Adipocyte (in vitro differentiated cells): ENCODE data around the gene DUSP15.

ENCODE experiments used
- DNase-seq: peaks from one replicate; pipeline ENCODE4 v3.0.0-alpha.2; 2015; ENCODE audit warnings: low read depth
- H3K27me3 ChIP-seq: replicated peaks from 2 replicates; pipeline ENCODE4 v1.7.0; 2013; ENCODE audit warnings: mild to moderate bottlenecking, low read length, moderate library complexity; ENCODE audit not compliant: control insufficient read depth, insufficient read depth
- H3K36me3 ChIP-seq: 2 replicates; pipeline ENCODE4 v1.7.0; 2013; ENCODE audit warnings: low read length, mild to moderate bottlenecking, moderate library complexity; ENCODE audit not compliant: control insufficient read depth, insufficient read depth, severe bottlenecking
- H3K4me1 ChIP-seq: 2 replicates; pipeline ENCODE4 v1.7.0; 2013; ENCODE audit warnings: mild to moderate bottlenecking, low read length, moderate library complexity; ENCODE audit not compliant: control insufficient read depth, insufficient read depth
- H3K4me3 ChIP-seq: 2 replicates; pipeline ENCODE4 v1.7.0; 2013; ENCODE audit warnings: mild to moderate bottlenecking, low read length, moderate library complexity
- H3K9ac ChIP-seq: 2 replicates; pipeline ENCODE4 v1.7.0; 2013; ENCODE audit warnings: mild to moderate bottlenecking, low read length, moderate library complexity
- H3K9me3 ChIP-seq: 2 replicates; pipeline ENCODE4 v1.7.0; 2013; ENCODE audit warnings: mild to moderate bottlenecking, low read length, moderate library complexity; ENCODE audit not compliant: control insufficient read depth

Gene DUSP15

DNA sequence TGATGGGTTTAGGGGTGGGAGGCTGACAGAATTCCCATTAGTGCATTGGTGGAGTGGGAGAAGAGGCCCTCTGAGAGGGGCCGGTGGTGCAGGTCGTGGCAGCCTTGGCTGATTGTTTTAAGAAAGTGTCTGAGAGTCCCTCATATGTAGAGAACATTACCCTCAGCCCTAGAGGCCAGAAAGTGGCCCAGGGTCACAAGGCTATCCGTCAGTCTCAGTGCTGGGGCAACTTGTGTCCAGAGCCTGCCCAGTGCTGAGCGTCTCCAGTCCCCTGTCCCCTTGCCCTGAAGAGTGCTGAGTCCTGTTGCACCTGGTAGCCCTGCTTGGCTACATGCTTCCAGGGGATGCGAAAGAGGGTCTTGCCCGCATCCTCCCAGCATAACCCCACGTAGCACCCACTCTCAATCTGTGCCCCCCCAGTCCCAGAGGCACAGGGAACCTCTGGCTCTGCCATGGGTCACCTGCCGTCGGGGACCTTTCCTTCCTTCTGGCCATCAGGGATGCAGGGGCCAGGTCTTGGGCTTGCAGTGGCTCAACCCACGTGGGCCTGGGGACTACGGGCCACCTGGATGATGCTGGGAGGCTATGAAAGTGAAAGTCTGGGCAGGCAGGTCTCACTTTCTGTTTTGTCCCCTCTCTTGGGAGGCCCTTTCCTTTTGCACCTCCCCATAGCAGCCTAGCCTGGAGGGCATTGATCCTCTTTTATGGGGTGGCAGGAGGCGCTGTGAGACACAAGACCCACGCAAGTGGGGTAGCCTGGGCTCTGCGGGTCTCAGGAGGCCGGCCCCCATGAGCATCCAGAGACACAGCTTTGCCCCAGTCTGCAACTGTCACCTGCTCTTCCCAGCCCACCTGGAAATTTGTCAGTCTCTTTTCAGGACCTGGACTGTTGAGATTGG, 12.2 kb downstream of the DUSP15 start:
- H3K4me1 ChIP-seq: peaks cover 3% of the 10 kb centered on the region
- H3K9me3 ChIP-seq: no peaks in the 10 kb centered on the region
- peaks cover 77% of the 10 kb centered on the region for H3K27me3 ChIP-seq
- H3K36me3 ChIP-seq: no peaks in the 10 kb centered on the region
- H3K9ac ChIP-seq: no peak overlapping the region
- no peak overlapping the region for H3K4me3 ChIP-seq
- no peak for DNase-seq

DNA sequence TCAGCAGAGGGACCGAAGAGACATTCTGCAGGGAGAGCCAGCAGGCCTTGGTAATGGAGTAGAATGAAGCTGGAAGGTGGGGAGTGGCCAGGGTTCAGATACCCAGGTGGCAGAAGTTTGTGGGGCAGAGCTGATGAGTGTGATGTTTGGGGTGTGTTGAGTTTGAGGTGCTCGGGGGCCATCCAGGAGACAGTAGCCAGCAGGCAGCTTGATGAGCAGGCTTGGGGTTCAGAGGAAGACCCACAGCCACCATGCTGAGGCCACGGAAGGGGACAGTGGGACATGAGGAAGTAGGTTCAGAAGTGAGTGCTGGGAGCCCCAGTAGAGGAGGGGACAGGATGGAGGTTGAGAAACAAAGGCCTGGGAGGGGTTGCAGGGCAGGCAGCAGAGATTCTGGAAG, 13.8 kb downstream of the DUSP15 start:
- no peaks in the 10 kb centered on the region for H3K36me3 ChIP-seq
- H3K9me3 ChIP-seq: no peaks in the 10 kb centered on the region
- no peak overlapping the region for H3K9ac ChIP-seq
- peaks cover 72% of the 10 kb centered on the region for H3K27me3 ChIP-seq
- no peak overlapping the region for H3K4me3 ChIP-seq
- peaks cover 3% of the 10 kb centered on the region for H3K4me1 ChIP-seq
- DNase-seq: no peak

DNA sequence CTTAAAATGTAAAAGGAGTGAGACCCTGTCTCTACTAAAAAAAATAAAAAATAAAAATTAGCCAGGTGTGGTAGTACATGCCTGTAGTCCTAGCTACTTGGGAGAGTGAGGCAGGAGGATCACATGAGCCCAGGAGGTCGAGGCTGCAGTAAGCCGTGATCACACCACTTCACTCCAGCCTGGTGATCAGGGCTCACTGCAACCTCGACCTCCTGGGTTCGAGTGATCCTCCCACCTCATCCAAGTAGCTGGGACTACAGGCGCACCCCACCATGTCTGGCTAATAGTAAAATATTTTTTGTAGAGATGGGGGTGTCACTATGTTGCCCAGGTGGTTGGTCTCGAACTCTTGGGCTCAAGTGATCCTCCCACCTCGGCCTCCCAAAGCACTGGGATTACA, 16.8 kb downstream of the DUSP15 start:
- no peak for DNase-seq
- Histone ChIP-seq H3K9ac (no peak overlapping the region), H3K27me3 (peaks cover 82% of the 10 kb centered on the region), H3K4me3 (no peak overlapping the region), H3K9me3 (no peaks in the 10 kb centered on the region), H3K4me1 (no peaks in the 10 kb centered on the region), H3K36me3 (no peaks in the 10 kb centered on the region)

DNA sequence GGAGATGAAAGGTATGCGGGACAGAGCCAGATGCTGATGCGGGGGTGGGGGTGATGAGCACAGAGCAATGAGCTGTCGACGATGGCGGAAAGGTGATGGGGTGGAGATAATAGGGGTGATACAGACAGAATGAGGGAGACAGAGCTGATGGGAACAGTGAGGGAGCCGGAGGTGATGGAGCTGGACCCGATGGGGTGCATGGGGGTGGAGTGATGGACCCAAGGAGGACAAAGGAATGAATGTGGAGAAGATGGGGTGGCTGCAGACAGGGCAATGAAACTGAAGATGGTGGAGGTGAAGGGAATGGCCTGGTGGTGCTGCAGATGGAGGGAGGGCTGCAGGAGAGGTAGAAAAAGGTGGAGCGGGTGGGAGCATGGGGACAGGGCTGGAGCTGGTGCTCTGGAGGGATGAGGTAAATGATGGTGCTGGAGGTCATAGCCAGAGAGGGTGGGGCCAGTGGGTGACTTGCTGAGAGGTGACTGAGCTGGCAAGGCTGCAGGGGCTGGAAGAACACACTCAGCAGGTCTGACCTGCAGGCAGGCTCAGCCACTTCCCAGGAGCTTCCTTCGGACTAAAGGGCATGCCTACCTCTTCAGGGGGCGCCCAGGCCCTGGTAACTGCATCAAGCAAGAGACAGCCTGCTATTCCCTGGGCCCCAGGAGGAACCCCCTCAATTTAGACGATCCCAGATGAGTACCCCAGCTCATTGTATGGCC, 18.9 kb downstream of the DUSP15 start:
- peaks cover 77% of the 10 kb centered on the region for H3K27me3 ChIP-seq
- no peaks in the 10 kb centered on the region for H3K36me3 ChIP-seq
- H3K4me3 ChIP-seq: no peak overlapping the region
- no peaks in the 10 kb centered on the region for H3K9me3 ChIP-seq
- no peak overlapping the region for H3K9ac ChIP-seq
- no peak for DNase-seq
- H3K4me1 ChIP-seq: no peaks in the 10 kb centered on the region

DNA sequence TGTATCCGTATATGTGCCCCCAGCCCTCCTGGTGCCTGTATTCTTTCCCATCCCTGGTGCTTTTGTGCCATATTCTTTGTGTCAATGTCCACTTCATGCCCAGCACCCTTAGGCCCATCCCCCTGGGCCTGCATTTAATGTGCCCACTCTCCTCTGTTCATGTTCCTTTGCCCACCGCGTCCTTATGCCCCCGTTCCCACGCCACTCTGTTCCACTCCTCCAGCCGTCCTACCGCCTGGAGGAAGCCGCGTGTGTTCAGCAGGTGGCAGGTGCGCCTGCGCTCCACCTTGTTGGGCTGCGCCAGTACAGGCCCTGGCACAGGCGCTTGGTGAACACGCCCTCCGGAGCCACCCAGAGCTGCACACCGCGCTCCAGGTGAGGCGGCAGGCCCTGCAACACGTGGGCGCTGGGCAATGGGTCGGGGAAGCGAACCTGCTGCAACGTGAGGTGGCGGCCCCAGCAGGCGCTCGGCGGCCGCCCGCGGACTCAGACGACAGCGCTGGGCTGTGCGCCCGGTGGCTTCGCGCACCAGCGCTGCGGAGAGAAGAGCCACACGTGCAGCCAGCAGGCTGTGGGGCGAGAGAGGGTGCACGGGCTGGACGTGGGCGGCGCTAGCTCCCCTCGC, 20.9 kb downstream of the DUSP15 start:
- H3K27me3 ChIP-seq: peaks cover 72% of the 10 kb centered on the region
- DNase-seq: no peak
- no peaks in the 10 kb centered on the region for H3K4me1 ChIP-seq
- no peak overlapping the region for H3K9ac ChIP-seq
- H3K4me3 ChIP-seq: no peak overlapping the region
- H3K9me3 ChIP-seq: no peaks in the 10 kb centered on the region
- no peaks in the 10 kb centered on the region for H3K36me3 ChIP-seq

DNA sequence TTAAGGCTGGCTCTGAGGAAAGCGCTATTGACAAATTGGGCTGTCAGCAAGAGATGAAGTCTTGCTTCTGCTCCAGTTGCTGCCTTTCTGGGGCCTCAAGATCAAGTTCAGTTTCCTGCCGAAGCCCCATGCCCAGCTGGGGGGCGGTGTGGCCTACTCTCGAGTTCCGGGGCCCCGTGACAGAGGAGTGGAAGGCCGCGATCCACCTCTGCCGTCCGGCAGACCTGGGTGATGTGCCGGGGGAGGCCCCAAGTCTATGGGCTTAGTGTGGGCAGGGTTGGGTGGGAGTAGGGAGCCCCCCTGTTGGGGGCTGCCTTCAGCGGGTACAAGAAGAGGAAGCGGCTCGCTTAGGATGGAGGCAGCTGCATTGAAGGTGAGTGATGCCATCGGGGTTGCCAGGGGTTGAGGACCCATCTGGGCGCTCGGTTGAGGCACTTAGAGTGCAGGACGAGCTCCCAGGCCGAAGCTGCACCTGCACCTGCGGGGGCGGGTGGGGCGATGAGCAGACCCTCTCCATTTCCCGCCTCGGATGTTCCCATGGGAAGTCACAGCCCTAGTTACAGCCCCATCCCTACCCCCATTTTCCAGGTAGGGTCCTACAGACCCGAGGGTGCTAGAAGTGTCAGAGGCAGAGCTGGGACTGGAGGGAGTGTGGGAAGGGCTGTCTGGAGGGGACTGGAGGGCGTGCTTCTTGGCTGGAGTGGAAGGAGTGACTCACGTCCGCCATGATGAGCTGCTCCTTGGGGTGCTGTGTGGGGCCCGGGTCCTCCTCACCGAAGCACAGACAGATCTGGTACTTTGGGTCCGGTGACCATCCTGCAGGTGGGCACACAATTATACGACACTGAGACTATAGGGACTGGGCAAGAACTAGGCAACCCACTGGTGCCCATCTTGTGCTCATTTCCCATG, 22.0 kb downstream of the DUSP15 start:
- peaks cover under 1% of the 10 kb centered on the region for H3K4me1 ChIP-seq
- H3K9me3 ChIP-seq: no peaks in the 10 kb centered on the region
- no peaks in the 10 kb centered on the region for H3K36me3 ChIP-seq
- no peak overlapping the region for H3K4me3 ChIP-seq
- DNase-seq: no peak
- H3K27me3 ChIP-seq: peaks cover 70% of the 10 kb centered on the region
- no peak overlapping the region for H3K9ac ChIP-seq

DNA sequence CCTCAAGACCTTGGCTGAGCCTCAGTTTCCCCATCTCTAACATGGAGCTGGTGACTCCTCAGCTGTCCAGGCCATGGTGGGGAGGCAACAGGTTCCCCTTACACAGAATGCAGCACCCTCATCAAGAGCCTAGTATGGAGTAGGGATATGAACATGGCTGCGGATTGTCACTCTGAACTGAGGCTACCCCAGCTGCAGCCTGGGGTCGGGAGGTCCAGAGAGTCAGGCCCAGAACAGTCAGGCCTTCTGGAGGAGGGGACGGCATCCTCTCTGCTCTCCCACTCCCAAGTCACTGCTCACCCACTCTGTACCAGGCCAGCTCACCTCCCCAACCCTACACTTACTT, 23.6 kb downstream of the DUSP15 start:
- H3K36me3 ChIP-seq: no peaks in the 10 kb centered on the region
- H3K9ac ChIP-seq: no peak overlapping the region
- no peaks in the 10 kb centered on the region for H3K9me3 ChIP-seq
- peaks cover 70% of the 10 kb centered on the region for H3K27me3 ChIP-seq
- no peak overlapping the region for H3K4me3 ChIP-seq
- DNase-seq: no peak
- peaks cover 16% of the 10 kb centered on the region for H3K4me1 ChIP-seq

DNA sequence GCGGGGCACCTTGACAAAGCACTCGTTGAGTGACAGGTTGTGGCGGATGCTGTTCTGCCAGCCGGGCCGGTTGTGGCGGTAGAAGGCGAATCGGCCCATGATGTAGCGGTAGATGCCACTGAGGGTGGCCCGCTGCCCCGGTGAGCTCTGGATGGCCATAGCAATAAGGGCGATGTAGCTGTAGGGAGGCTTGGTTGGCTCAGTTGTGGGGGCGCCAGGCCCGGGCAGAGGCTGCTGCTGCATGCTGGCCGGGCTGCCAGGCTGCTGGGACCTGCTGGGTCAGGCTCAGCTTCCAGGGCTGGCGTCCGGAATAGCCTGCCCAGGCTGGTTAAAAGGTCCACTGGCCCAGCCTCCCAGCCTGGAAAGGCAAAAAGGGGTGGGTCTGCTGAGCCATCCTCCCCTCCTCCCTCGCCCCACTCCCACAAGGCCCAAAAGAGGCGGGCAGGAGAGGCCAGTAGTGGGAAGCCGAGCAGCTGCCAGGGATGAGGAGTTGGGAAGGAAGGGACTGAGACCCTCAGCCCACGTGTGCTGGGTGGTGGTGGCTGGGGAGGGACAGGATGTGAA, 24.9 kb downstream of the DUSP15 start, which contains the start of gene FOXS1:
Gene FOXS1, minus strand, starts transcription at position 305 of the 564 bp plus-strand sequence. Its CDS starts 62 bp downstream, at position 243.
- peaks cover 56% of the 10 kb centered on the region for H3K27me3 ChIP-seq
- DNase-seq: no peak
- no peak within 1 kb of the TSS for H3K4me3 ChIP-seq
- H3K4me1 ChIP-seq: peaks cover 17% of the 10 kb centered on the region
- no peaks in the 10 kb centered on the region for H3K9me3 ChIP-seq
- H3K36me3 ChIP-seq: no peaks in the 10 kb centered on the region
- H3K9ac ChIP-seq: no peak within 1 kb of the TSS

DNA sequence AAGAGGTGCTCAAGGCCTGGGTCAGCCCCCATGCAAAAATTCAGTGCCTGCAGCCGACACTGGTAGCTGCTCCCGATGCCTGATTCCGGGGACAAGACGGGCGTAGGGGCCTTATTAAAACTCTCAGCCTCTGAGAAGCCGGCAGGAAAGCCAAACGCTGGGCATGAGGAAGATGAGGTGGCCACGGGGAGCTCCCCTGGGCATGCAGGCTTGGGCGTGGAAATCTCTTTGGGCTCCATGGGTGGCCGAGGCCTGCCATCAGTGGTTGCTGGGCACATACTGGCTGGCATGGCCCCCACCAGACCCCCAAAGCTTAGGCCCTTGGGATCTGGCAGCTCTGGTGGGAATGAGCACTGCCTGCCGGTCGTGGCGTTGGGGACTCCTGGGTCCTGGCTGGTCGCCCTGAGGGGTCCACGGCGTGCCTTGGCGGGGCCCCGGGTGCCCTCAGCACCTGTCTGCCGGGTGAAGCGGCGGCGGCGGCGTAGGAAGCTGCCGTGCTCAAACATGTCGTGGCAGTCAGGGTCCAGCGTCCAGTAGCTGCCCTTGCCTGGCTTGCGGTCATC, 25.5 kb downstream of the DUSP15 start:
- Histone ChIP-seq H3K27me3 (peaks cover 51% of the 10 kb centered on the region), H3K9me3 (no peaks in the 10 kb centered on the region), H3K9ac (no peak overlapping the region), H3K4me1 (peaks cover 17% of the 10 kb centered on the region), H3K36me3 (no peaks in the 10 kb centered on the region), H3K4me3 (no peak overlapping the region)
- no peak for DNase-seq

DNA sequence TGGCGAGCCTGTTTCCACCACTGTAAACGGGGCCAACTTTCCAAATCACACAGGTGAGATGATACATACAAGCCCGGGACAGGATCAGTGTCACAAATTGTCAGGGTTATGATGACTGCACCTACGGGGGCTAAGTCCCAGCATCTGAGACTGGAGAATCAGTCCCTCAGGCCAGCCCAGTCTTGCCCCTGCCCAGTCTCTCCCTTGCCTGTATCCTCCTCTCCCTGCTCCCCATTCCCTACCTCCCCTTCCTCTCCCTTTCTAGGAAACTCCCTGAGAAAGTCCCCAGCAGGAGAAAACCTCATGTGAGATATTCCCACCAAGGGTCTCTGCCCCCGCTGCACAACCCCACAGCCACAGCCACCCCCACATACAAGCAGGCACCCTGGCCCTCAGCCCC, 26.4 kb downstream of the DUSP15 start:
- no peaks in the 10 kb centered on the region for H3K9me3 ChIP-seq
- H3K4me1 ChIP-seq: peaks cover 17% of the 10 kb centered on the region
- H3K9ac ChIP-seq: no peak overlapping the region
- no peak for DNase-seq
- H3K27me3 ChIP-seq: peaks cover 41% of the 10 kb centered on the region
- H3K4me3 ChIP-seq: no peak overlapping the region
- no peaks in the 10 kb centered on the region for H3K36me3 ChIP-seq
